ENCODE measurements around the gene ZACN.

The ZACN gene

DNA sequence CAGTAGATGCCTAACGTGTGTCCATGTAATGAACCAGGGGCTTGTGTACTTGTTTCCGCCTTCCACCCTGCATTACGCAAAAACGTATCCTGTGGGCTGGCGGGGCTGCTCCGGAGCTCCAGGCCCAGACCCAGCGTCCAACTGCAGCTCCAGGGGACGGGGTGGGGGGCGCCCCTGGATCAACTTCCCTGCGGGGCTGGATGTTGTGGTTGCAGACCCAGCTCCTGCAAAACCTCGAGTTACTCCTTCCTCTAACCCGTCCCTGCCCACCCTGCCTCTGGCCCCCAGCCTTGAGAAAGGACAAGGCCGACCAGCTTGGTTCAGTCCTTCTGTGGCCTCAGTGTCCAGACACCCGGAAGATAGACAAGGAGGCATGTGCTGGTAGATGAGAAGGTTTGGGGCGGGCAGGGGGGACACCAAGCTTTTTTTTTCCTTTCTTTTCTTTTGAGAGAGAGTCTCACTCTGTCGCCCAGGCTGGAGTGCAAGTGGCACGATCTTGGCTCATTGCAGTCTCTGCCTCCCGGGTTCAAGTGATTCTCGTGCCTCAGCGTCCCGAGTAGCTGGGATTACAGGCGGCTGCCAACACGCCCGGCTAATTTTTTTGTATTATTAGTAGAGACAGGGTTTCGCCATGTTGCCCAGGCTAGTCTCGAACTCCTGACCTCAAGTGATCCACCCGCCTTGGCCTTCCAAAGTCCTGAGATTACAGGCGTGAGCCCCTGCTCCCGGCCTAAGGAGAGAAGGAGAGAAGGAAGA lies 25.3 kb downstream of the ZACN start:
- no peak for DNase-seq

DNA sequence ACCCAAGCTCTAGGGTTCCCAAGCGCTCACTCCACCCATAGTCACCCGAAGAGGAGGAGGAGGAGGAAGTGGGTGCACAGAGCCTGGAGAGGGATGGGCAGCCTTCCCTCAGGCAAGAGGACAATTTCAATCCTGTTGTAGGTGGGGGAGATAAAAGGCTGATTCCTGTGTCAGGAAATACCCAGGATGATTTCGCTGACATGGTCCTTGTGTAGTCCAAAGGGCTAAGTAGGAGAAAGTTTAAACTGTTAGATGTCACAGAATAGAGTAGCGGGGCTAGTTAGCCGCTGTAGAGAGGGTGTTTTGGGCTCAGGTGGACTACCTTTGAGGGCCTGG lies 25.9 kb downstream of the ZACN start:
- DNase-seq, result no peak

DNA sequence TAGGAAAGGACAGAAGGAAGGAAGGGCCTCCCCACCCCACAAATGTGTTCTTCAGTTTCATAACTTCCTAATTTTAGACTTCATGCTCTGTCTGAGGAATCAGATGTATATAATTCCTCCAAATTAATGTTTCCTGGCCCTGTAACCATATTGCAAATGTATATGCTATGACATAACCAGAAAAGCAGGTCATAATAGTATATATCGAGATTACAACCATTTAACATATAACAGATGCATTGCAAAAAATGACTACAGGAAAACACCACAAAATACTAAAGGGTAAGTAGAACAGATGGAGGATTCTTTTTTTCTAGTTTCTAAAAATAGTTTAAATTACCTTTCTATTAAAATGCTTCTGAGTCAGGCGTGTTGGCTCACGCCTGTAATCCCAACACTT lies 27.7 kb downstream of the ZACN start:
- DNase-seq, result no peak

DNA sequence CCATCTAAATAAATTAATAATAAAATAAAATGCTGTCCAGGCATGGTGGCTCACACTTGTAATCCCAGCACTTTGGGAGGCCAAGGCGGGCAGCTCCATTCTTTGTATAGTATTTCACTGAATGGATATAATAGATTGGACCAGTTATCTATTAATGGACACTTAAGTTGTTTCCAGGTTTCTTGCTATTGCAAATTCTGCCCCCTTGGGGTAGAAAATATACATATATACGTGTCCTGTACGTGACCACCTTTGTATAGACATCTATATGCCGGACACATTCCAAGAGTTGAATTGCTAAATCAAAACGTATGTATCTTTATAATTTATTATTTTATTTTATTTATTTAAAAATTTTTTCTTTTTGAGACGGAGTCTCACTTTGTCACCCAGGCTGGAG lies 28.5 kb downstream of the ZACN start:
- DNase-seq, result no peak

DNA sequence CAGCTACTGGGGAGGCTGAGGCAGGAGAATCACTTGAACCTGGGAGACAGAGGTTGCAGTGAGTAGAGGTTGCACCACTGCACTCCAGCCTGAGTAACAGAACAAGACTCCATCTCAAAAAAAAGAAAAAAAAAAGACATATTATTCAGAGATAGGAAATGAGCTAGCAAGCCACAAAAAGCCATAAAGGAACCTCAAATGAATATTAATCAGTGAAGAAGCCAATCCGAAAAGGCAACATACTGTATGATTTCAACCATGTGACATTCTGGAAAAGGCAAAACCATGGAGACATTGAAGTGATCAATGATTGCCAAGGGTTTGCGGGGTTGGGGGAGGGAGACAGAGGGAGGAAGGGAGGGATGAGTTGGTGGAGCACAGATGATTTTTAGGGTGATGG lies 33.0 kb downstream of the ZACN start:
- no peak for DNase-seq

DNA sequence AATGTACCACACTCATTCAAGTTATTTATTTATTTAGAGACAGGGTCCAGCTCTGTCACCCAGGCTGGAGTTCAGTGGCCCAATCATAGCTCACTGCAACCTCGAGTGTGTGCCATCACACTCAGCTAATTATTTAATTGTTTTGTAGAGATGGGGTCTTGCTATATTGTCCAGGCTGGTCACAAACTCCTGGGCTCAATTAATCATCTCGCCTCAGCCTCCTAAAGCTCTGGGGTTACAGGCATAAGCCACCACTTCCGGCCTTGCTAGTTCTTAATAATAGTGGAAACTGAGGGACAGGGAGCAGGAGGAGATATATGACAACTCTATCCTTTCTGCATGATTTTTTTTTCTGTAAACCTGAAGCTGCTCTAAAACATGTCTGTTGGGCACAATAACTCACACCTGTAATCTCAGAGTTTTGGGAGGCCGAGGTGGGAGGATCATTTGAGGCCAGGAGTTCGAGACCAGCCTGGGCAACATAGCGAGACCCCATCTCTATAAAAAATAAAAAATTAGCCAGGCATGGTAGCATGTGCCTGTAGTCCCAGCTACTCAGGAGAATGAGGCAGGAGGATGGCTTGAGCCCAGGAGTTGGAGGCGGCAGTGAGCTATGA lies 36.3 kb downstream of the ZACN start:
- no peak for DNase-seq

DNA sequence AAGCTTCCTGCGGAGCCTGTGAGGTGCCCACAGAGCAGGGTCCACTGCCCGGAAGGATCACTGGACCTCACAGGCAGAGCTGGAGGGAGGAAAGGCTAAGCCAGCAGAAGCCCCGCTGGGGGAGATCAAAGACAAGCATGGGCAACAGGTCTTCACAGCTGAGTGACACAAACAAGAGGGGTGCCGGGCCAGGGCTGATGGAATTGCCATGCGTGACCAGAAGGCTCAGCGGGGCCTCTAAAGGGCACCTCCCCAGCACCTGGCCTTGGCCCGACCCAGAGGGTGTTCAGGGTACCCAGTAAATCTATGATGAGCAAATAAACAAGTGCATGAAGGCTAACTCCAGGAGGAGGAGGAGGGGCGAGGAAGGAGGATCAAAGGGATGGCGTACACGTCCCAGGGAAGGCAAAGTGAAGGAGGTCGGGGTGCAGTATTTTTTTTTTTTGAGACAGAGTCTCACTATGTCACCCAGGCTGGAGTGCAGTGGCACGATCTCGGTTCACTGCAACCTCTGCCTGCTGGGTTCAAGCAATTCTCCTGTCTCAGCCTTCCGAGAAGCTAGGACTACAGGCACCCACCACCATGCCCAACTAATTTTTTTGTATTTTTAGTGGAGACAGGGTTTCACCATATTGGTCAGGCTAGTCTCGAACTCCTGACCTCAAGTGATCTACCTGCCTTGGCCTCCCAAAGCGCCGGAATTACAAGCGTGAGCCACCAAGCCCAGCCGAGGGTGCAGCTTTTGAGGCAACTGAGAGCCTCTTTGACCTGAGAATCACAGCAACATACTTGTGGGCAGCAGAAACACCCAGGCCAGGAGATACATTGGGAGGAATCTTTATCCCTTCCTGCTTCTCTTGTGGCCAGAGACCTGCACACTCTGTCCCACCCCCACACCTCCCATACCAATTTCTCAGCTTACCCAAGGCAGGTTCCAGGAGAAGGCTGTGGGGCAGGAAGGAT lies 40.7 kb downstream of the ZACN start:
- DNase-seq, result no peak

DNA sequence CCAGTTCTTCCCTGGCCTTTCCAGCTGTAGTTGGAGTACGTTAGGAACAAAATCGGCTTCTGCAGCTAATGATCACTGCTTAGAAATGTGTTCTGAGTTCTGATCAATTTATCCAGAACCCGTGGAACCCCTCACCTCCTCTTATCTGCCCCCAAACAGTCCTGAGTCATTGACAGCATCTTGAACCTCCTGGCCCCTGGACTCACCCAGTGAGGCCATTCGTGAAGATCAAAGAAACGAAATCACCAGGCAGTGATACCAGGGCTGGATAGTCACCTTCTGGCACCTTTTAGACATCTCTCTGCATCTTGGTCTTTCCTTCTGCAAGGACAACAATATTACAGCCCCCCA lies 41.7 kb downstream of the ZACN start:
- no peak for DNase-seq

DNA sequence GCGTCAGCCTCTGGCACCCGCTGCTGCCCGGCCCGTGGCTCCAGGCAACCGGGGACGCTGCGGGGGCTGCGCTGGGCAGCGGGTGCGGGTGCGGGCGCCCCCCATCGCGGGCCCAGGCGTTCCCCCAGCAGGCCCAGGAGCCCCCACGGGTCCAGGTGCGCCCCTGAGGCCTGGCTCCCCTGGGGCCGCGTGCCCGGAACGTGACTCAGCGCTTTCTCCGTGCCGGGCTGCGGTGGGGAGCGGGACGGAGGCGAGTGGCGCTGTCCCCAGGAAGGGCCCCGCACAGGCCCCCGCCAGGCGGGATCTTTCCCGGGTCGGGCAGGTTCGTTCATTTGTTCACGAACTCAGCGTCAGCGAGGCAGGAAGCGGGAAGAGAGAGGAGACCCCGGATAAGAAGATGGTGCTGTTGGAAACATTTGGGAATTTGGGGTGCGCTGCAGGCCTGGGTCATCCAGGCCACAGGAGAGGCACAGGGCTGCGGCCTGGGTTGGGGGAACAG lies 43.0 kb downstream of the ZACN start:
- DNase-seq, result no peak

DNA sequence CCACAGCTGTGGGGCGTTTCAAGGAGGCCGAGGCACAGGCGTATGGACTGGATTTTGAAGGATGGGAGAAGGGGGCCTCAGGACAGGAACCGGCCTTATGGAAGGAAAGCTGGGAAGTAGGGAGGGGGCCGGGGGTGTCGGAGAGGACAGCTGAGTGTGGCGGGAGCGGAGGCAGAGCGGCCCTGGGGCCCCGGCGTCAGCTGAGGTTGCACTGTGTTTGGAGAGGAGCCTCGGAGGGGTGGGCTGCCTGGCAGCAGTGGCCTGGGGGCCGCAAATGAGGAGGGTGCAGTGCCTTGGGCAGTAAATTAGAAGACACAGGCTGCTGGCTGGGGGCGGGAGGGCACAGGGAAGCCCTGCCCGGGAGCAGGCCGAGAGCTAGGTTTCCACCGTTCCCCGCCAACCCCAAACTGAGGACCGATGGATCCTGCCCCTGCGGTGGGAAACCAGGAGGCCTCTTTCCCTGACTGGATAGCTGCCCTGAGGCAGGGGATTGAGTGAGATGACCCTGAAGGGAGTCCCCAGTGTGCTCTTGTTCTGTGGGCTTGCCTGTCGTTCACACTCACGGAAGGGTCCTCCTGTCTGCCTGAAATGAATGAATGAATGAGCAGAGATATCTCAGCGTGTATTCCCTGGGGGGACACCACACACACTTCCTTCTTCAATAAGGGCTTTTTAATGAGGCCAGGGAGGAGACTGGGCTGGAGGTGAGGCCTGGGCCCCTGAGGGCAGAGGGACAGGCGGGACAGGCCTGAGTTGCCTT lies 43.6 kb downstream of the ZACN start:
- no peak for DNase-seq

DNA sequence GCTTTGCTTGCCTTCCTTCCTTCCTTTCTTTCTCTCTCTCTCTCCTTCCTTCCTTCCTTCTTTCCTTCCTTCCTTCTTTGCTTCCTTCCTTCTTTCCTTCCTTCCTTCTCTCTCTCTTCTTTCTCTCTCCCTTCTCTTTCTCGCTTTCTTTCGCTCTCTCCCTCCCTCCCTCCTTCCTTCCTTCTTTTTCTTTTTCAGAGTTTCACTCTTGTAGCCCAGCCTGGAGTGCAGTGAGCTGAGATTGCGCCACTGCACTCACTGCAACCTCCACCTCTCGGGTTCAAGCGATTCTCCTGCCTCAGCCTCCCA lies 44.2 kb downstream of the ZACN start:
- DNase-seq, result no peak

DNA sequence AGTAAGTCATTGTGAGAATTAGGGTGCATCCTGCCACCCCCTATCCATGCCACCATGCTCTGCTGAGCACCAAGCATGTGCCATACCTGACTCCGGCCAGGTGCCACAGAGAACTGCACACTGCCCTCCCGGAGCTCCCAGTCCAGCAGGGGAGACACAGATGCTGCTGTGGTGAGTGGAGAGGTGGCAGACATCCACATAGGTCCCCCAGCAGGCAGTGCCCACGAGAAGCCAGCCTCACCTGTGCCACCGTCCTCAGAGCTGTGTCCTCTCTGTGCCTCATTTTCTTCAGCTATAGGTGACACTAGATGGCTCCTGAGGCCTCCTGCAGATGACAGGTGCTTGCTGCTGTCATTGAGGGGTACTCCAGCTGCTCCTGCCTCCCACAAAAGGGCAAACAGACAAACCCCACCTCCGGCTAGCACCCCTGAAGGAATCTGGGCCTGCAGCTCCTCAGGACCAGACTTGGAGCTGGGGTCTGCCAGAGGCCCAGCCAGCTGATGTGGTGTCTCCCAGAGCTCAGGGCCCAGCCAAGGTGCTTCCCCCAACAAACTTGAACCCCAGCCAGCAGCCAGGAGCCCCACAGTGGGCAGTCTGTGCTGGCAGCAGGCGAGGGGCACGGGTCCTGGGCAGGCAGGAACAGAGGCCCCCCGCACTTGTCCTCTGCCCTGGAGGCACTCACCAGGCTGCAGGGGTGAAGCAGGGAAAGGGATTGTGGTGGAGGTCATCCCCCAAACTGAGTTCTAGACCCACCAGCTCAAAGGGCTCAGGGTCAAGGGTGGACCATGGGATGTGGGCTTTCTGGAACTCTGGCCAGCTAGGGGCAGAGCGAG lies 45.0 kb downstream of the ZACN start:
- no peak for DNase-seq

DNA sequence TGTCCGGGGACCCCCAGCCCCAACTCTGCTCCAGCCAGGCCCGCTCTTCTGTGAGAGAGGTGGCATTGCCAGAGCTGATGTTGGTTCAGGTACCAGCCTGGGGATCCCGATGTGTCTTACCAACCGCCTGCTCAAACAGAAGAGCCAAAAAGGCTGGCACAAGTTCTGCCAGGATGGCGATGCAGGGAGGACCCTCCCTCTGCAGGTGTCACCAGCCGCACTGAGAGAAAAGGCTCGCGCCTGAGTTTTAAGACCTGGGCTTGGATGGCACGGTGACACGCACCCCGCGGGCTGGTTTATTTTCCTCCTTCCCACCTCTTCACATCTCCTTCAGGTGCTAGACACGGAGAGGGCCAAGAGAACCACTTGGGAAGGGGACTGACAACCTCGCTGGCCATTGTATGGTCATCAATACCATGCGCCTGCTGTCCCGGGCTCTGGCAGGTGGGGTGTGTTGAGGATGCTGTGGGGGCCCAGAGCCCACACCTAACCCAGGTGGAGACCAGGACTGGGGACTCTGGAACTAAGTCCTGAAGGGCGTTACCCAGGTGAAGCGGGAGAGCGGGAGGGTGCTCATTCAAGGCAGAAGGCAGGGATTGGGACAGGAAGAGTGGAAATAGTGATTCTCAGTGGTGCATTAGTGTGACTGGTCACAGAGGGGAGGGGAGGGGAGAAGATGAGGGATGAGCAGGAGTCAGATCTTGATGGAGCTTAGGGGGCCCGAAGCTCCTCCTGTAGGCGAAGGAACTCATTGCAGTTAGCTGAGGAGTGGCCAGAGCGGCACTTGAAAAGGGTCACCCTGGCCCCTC lies 45.8 kb downstream of the ZACN start:
- no peak for DNase-seq

DNA sequence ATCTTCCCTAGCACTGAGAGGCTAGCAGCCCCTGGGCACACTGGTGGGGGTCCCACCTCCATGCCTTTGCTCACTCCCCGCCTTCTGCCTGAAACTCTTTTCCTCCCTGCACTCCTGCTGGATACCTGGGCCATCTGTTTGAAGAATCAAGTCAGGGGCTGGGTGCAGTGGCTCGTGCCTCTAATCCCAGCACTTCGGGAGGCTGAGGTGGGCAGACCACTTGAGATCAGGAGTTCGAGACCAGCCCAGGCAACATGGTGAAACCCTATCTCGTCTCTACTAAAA lies 46.4 kb downstream of the ZACN start:
- DNase-seq, result no peak

DNA sequence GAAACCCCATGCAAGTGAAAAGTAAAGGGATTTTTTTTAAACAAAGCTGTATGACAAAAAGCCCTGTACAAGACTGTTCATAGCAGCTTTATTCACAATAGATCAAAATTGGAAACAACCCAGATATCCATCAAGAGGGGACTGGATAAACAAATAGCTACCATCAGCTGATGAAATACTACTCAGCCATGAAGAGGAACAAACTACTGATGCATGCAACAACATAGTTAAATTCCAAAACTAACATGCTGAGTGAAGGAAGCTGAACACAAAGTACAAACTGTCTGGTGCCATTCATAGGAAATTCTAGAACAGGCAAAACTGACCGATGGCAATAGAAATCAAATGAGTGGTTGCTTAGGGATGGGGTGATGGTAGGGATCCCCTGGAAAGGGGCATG lies 46.9 kb downstream of the ZACN start:
- no peak for DNase-seq

DNA sequence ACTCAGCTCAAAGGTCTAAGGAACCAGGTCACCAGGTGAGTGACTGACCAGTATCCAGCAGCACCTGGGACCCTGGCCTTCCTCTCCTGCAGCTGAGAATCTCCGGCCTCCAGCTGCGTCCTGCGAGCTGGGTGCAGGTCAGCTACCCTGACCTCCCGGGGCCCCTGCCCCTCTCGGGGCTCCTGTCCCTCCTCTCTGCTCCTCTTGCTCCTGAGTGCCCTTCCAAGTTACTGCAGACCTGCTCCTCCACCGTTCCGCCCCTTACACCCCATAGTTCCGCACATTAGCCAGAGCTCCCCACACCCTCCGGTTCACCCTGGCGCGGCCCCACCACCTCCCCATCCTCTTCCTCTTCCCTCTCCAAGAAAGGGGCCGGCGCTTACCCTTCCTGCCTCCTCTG lies 51.5 kb downstream of the ZACN start:
- no peak for DNase-seq

DNA sequence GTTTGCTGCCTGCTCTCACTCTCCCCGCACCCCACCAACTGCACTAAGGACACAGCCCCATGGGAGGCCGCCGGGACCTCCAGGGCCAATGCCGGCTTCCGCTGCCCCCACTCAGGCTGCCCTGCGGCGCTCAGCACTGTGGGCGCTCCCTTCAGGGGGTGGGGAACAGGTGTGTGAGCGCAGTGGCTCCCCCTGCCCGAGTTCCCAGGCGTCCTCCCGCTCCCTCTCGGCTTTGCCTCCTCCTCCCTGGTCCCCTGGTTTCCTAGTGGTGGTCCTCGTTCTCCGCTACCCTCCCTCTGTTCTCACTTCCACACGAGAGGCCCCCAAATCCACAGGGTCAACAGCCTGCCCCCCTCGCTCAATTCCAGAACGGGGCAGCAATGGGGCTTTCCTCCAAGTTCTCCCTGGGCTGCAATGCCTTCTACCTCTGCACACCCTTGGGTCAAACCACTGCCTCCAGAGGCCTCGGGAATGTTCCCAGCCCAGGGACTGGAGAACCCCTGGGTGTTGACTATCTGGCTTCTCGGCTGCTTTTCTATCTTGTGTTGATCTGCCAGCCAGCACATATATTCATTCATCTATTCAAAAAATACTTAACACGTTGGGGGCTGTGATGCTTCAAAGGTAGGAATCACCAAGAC lies 52.2 kb downstream of the ZACN start:
- no peak for DNase-seq

DNA sequence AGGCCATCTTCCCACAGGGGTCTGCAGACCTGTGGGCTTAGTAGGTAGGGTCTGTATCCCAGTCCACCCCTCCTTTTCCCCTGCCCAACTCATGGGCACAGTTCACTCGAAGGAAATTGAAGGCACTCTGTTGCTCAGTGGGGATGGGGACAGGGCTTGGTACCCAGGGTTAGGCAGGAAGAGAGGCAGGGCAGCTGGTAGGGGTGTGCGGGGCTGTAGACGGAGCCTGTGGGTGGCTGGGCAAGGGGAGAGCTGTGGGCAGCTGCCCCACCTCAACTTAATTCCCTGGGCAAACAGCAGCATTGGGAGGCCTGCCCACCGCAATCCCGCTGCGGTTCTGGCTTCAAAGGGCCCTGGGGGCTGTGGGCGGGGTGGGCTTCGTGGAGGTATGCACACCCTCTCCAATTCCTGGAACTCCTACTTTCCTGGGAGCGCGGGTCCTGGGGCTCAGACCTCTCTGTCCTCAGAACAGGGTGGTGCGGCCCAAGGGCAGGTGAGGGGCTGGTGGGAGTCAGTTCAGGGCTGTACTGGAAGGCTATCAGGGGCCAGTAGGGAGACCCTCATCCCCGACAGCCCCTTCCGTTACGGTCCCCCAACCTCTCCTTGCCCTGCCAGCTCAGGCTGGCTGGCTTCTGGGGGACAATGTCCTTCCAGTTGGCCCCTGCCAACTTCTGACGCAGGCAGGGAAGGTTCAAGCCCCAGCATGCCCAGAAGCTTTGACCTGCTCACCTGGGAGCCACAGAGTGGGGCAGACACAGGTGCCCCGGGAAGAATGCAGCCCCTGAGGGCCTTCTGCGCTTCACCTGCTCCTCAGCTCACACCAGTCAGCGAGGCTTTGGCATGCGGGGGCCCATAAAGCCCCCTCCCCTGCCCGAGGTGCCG lies 53.0 kb downstream of the ZACN start:
- peak; percentile 94 for DNase-seq
